ENCODE data around the gene KDF1. TPM values are rescaled to one million over a fixed set of nuclear protein-coding genes. Genes with fewer than 3 reads are reported as not detected.

KDF1 gene
- total RNA-seq, 2 experiments from 2014 or later = not detected

DNA sequence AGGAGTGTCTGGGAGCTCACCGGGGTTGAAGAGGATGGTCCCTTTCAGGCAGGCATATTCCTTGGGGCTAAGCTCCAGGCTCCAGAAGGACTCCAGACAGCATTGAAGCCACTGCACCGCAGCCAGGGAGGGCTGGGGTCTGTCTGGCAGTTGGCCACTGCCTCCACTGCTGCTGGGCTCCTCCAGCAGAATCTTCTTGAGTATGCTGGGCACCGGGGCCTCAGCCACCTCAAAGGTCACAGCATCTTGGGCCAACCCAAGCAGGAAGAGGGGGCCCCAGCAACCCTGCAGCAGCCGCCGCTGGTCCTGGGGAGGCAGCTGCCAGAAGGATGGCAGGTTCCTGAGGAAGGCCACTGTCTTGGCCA lies 46.9 kb downstream of the KDF1 start:
- H3K9me3 ChIP-seq (ENCODE audit: low read length) = no peaks in the 10 kb centered on the region
- H4K20me1 ChIP-seq (ENCODE audit: insufficient read depth, low read length) = no peaks in the 10 kb centered on the region
- no peak for DNase-seq (ENCODE audit: low spot score)
- peaks cover 7% of the 10 kb centered on the region for H3K4me1 ChIP-seq (ENCODE audit: insufficient read depth, low read length, poor library complexity, severe bottlenecking)
- ChIA-PET POLR2A (interaction anchor here (0.6 to 1.6 kb wide), 2 partner anchors 13 to 17 kb away, joined by 3 to 5 read pairs; partner anchors contain the start of gene GPATCH3), CTCF (ENCODE audit: unreplicated experiment) (no interaction called here)
- no peaks in the 10 kb centered on the region for H3K79me2 ChIP-seq (ENCODE audit: insufficient read depth, low read depth, low read length)
- H2AFZ ChIP-seq (ENCODE audit: low read length) = no peak overlapping the region
- BruUV-seq (replicated peaks) = no TSS peak
- intact Hi-C loops (cut with micrococcal nuclease; ENCODE audit: unreplicated experiment) = no loop called here
- H3K36me3 ChIP-seq (ENCODE audit: insufficient read depth, low read length) = no peaks in the 10 kb centered on the region
- no peak overlapping the region for H3K4me2 ChIP-seq (ENCODE audit: low read length)
- H3K27ac ChIP-seq (ENCODE audit: low read depth, low read length, poor library complexity, severe bottlenecking) = no peak overlapping the region
- no peaks in the 10 kb centered on the region for H3K9me2 ChIP-seq (ENCODE audit: insufficient read depth, low read length)
- H3K4me3 ChIP-seq (ENCODE audit: low read depth, low read length, poor library complexity, severe bottlenecking) = no peak overlapping the region
- no peak for TF ChIP-seq EZH2phosphoT487 (IDR thresholded peaks at IDR 0.05; ENCODE audit: borderline replicate concordance, low read depth, low read length)
- TF ChIP-seq, protein P1, sequence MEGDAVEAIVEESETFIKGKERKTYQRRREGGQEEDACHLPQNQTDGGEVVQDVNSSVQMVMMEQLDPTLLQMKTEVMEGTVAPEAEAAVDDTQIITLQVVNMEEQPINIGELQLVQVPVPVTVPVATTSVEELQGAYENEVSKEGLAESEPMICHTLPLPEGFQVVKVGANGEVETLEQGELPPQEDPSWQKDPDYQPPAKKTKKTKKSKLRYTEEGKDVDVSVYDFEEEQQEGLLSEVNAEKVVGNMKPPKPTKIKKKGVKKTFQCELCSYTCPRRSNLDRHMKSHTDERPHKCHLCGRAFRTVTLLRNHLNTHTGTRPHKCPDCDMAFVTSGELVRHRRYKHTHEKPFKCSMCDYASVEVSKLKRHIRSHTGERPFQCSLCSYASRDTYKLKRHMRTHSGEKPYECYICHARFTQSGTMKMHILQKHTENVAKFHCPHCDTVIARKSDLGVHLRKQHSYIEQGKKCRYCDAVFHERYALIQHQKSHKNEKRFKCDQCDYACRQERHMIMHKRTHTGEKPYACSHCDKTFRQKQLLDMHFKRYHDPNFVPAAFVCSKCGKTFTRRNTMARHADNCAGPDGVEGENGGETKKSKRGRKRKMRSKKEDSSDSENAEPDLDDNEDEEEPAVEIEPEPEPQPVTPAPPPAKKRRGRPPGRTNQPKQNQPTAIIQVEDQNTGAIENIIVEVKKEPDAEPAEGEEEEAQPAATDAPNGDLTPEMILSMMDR (conservative IDR thresholded peaks at IDR 0.05; ENCODE audit: low read length) = no peak

DNA sequence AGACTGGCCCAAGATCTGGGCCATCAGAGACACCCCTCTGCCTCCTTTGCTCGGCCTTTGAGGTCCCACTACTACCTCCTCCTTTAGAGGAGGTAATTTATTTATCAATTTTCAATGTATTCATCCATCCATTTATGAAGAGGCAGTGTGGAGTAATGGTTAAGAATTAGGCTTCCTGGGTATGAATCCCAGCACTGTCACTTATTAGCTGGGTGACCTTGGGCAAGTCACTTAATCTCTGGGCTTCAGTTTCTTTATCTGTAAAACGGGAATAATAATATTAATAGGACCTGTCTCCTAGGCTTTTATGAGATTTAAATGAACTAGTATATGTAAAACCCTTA lies 48.1 kb downstream of the KDF1 start:
- intact Hi-C loops (cut with micrococcal nuclease; ENCODE audit: unreplicated experiment) = no loop called here
- no peaks in the 10 kb centered on the region for H3K79me2 ChIP-seq (ENCODE audit: insufficient read depth, low read depth, low read length)
- ChIA-PET CTCF (ENCODE audit: unreplicated experiment) (interaction anchor here (0.6 kb wide), 1 partner anchor 15 kb away, joined by 4 read pairs; no protein-coding TSS in a partner anchor), POLR2A (interaction anchor here (0.9 to 1.6 kb wide), 2 partner anchors 12 to 103 kb away, joined by 3 read pairs; partner anchors contain the start of gene GPATCH3)
- H2AFZ ChIP-seq (ENCODE audit: low read length) = no peak overlapping the region
- no peak overlapping the region for H3K27ac ChIP-seq (ENCODE audit: low read depth, low read length, poor library complexity, severe bottlenecking)
- no peaks in the 10 kb centered on the region for H3K36me3 ChIP-seq (ENCODE audit: insufficient read depth, low read length)
- peaks cover 7% of the 10 kb centered on the region for H3K4me1 ChIP-seq (ENCODE audit: insufficient read depth, low read length, poor library complexity, severe bottlenecking)
- H3K9me3 ChIP-seq (ENCODE audit: low read length) = no peaks in the 10 kb centered on the region
- H3K4me3 ChIP-seq (ENCODE audit: low read depth, low read length, poor library complexity, severe bottlenecking) = no peak overlapping the region
- no peaks in the 10 kb centered on the region for H3K9me2 ChIP-seq (ENCODE audit: insufficient read depth, low read length)
- H3K4me2 ChIP-seq (ENCODE audit: low read length) = no peak overlapping the region
- BruUV-seq (replicated peaks) = no TSS peak
- DNase-seq (ENCODE audit: low spot score) = no peak
- H4K20me1 ChIP-seq (ENCODE audit: insufficient read depth, low read length) = no peaks in the 10 kb centered on the region
- TF ChIP-seq, protein P1 (conservative IDR thresholded peaks at IDR 0.05; ENCODE audit: low read length) = no peak
- TF ChIP-seq EZH2phosphoT487 (IDR thresholded peaks at IDR 0.05; ENCODE audit: borderline replicate concordance, low read depth, low read length) = no peak

DNA sequence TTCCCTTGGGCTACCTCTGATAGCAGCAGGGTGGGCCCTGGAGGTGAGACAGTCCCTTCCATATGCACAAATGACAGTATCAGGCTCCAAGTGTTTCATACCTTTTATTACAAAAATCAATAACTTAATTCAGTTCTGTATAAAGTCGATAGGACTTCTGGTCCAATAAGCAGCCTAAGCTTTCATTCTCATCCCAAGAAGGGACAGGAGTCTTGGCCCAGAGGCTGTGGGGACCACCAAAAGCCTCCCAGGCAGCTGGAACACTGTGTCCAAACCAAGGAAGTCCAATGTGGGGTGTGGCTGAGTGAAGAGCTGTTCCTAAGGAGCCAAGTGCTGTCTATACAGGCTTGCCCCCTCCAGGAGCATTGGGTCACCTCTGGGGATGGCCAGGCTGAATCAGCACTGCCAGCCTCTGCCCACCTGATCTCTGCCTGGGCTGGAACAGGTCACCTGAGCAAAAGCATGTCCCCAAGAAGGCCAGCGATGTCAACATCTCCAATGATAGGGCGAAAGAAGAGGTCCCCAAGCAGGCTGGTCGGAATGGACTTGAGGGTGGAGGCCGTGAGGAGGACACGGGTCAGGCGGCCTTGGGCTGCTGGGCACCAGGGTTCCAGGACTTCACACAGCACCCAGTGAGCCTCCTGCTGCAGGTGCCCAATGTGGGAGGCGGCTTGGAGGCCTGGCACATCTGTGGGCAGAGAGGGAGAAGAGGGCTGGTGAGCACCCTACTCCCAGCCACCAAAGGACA lies 48.7 kb downstream of the KDF1 start:
- H4K20me1 ChIP-seq (ENCODE audit: insufficient read depth, low read length) = no peaks in the 10 kb centered on the region
- H3K9me2 ChIP-seq (ENCODE audit: insufficient read depth, low read length) = no peaks in the 10 kb centered on the region
- no peak overlapping the region for H3K4me2 ChIP-seq (ENCODE audit: low read length)
- H3K4me3 ChIP-seq (ENCODE audit: low read depth, low read length, poor library complexity, severe bottlenecking) = no peak overlapping the region
- POLR2A ChIA-PET = interaction anchor here (0.9 kb wide), 1 partner anchor 103 kb away, joined by 3 read pairs; no protein-coding TSS in a partner anchor
- H3K4me1 ChIP-seq (ENCODE audit: insufficient read depth, low read length, poor library complexity, severe bottlenecking) = peaks cover 7% of the 10 kb centered on the region
- H3K79me2 ChIP-seq (ENCODE audit: insufficient read depth, low read depth, low read length) = no peaks in the 10 kb centered on the region
- no peaks in the 10 kb centered on the region for H3K36me3 ChIP-seq (ENCODE audit: insufficient read depth, low read length)
- H2AFZ ChIP-seq (ENCODE audit: low read length) = no peak overlapping the region
- H3K9me3 ChIP-seq (ENCODE audit: low read length) = no peaks in the 10 kb centered on the region
- TF ChIP-seq, protein P1 (conservative IDR thresholded peaks at IDR 0.05; ENCODE audit: low read length) = no peak
- TF ChIP-seq EZH2phosphoT487 (IDR thresholded peaks at IDR 0.05; ENCODE audit: borderline replicate concordance, low read depth, low read length) = no peak
- intact Hi-C loops (cut with micrococcal nuclease; ENCODE audit: unreplicated experiment) = no loop called here
- no peak for DNase-seq (ENCODE audit: low spot score)
- CTCF ChIA-PET (ENCODE audit: unreplicated experiment) = no interaction called here
- no TSS peak for BruUV-seq (replicated peaks)
- H3K27ac ChIP-seq (ENCODE audit: low read depth, low read length, poor library complexity, severe bottlenecking) = no peak overlapping the region
